Mucosa of rectum (tissue), 2 donors: ENCODE measurements around the gene CCDC87.
A peak's percentile ranks its signal among the peaks of the same experiment; 100 is the strongest.
"Not testable (repeated sequence)": the region's sequence is repeated elsewhere in the genome, so short reads cannot be mapped to it uniquely, and the experiment has no call there.

Experiments used
- H3K27ac ChIP-seq, 2 donors: one replicate each; pipeline ENCODE4 v1.7.0; 2013; ENCODE audit warnings: inconsistent platforms in 2 of 2, low read depth in 2 of 2, low read length in 2 of 2
- H3K27me3 ChIP-seq, 2 donors: one replicate each; pipeline ENCODE4 v1.7.0; 2013; ENCODE audit warnings: low read length in 2 of 2; ENCODE audit not compliant: control insufficient read depth in 2 of 2, insufficient read depth in 2 of 2
- H3K36me3 ChIP-seq, 2 donors: one replicate each; pipeline ENCODE4 v1.7.0; 2013; ENCODE audit warnings: low read length in 2 of 2; ENCODE audit not compliant: control insufficient read depth in 2 of 2, insufficient read depth in 2 of 2
- H3K4me1 ChIP-seq, 2 donors: one replicate each; pipeline ENCODE4 v1.7.0; 2013; ENCODE audit warnings: low read length in 2 of 2, mild to moderate bottlenecking in 1 of 2; ENCODE audit not compliant: control insufficient read depth in 2 of 2, insufficient read depth in 2 of 2
- H3K4me3 ChIP-seq, 2 donors: one replicate each; pipeline ENCODE4 v1.7.0; 2013; ENCODE audit warnings: low read length in 2 of 2
- H3K9ac ChIP-seq, 2 donors: one replicate each; pipeline ENCODE4 v1.7.0; 2013; ENCODE audit warnings: low read length in 2 of 2, low read depth in 1 of 2, mild to moderate bottlenecking in 1 of 2
- H3K9me3 ChIP-seq, 2 donors: one replicate each; pipeline ENCODE4 v1.7.0; 2013; ENCODE audit warnings: low read length in 2 of 2; ENCODE audit not compliant: control insufficient read depth in 2 of 2
- donor health status: healthy.
- donor health status: Normal muscosa, but diverticular disease.

CCDC87 gene

DNA sequence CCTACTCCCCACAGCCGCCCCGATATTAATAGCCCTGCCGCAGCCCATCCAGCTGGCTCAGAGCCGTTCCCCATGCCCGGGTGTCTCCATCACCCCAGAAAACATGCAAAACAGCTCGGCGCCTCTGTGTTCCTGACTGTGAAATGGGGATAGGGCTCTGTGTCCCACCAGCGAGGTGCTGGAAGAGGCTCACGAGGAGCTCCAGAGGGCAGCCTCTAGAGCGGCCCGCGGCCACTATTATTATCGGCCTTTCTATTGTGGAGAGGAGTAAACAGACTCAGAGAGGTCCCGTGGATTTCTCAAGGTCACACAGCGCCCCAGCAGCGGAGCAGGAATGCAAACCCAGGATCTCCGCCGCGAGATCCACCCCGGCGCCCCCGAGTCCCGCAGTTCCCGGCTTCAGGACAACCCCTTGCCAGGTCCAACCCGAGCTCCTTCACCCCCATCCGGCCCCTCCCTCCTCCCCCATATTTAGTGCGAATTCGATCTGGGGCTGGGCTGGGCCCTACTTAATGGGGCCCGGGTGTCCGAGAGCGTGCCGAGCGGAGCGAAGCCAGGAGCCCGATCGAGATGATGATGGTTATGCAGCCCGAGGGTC, 46.4 kb downstream of the CCDC87 start, which contains the start of gene ACTN3:
ACTN3 (plus strand) TSS at position 536 of the 598 bp plus-strand sequence; CDS start at position 571, 35 bp downstream.
- H3K4me1 ChIP-seq, result peaks cover 5 to 9% of the 10 kb centered on the region in 2 donors
- no peaks in the 10 kb centered on the region for H3K27me3 ChIP-seq
- H3K9me3 ChIP-seq, result no peaks in the 10 kb centered on the region
- H3K27ac ChIP-seq, result peak within 1 kb of the TSS; percentile 49 to 74
- peaks cover 0 to 10% of the 10 kb centered on the region in 2 donors for H3K36me3 ChIP-seq
- H3K4me3 ChIP-seq, result peak within 1 kb of the TSS; percentile 79 to 87
- H3K9ac ChIP-seq, result peak within 1 kb of the TSS; percentile 72 to 85

DNA sequence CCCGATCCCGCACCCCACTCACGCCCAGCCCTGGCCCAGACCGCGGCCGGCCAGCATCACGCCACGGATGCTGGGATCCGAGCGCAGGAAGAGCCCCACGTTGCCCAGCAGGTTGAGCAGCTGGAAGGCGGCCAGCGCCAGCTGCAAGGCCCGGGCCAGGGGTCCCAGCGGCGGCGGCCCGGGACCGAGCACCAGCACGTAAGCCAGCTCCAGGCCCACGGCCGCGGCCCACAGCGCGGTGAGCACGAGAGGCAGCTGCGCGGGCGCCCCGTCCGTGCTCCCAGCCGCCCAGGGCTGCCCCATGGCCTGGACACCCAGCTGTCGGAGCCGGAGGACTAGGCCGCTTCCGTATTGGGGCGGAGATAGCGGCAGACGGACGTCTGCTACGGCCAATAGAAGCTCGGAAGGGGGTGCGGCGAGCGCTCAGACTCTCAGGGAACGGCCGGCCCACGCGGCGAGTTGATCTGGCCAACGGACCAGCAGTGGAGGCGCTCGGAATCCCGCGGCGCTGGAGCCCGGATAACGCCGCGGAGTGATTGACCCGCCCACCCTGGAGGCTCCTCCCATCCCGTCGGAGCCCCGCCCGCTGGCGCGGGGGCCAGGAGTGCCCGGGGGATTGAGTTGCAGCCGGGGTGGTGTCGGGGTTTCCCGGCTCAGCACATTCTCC, 47.0 kb downstream of the CCDC87 start, which contains the start of gene ZDHHC24:
ZDHHC24 (minus strand) TSS at position 348 of the 667 bp plus-strand sequence; CDS start at position 303, 45 bp downstream.
- Histone ChIP-seq H3K36me3 (peaks cover under 1 to 12% of the 10 kb centered on the region in 2 donors), H3K4me1 (peaks cover 5 to 9% of the 10 kb centered on the region in 2 donors), H3K9ac (peak within 1 kb of the TSS; percentile 72 to 85), H3K27ac (peak within 1 kb of the TSS; percentile 49 to 74), H3K27me3 (no peaks in the 10 kb centered on the region), H3K9me3 (no peaks in the 10 kb centered on the region), H3K4me3 (peak within 1 kb of the TSS; percentile 79 to 87)

DNA sequence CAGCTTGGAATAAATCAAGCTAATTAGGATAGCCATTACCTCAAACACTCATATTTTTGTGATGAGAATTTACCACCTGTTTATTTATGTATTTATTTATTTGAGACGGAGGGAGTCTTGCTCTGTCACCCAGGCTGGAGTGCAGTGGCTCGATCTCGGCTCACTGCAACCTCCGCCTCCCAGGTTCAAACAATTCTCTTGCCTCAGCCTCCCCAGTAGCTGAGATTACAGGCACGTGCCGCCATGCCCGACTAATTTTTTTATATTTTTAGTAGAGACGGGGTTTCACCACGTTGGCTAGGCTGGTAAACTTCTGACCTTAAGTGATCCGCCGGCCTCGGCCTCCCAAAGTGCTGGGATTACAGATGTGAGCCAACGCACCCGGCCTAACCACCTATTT, 47.9 kb downstream of the CCDC87 start:
- not testable (repeated sequence) for H3K4me1 ChIP-seq, H3K9me3 ChIP-seq, H3K27me3 ChIP-seq, H3K27ac ChIP-seq
- peak overlapping the region; percentile 79 to 87 for H3K4me3 ChIP-seq
- peak overlapping the region; percentile 72 to 85 for H3K9ac ChIP-seq
- H3K36me3 ChIP-seq, result peaks cover 5 to 12% of the 10 kb centered on the region in 2 donors

DNA sequence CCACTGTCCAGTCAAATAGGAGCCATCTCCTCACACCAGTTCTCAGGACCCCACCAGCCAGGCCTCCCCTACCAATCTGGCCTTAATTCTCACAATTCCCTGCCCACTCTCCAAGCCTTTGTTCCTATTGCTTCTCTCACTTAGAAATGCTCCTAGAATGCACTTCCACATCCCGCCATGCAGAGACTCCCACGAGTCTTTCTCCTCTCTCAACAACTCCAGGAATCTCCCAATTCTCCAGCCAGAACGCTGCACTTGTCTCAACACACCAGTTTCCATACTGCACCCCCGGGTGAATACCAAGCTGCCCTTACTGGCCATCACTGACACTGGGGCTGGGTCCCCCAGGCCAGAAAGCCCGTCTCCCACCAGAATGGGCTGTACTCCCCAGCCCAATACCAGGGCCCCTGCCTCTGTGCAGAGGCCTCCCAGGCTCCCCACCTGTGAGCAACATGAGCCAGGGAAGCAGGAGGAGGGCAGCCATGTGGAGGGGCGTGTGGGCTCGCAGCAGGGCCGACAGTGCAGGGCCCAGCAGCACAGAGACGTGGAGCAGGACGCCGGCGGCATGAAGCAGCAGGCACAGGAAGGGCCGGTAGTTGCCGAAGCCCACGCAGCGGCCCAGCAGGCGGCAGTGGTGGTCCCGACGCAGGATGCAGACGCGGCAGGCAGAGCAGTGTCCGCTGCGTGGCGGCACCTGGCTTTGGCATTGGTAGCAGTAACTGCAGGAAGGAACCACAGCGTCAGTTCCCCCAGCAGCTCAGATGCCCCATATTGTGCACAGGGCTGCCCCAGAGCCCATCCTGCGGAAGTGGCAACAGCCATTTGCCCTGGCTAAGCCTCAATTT, 49.4 kb downstream of the CCDC87 start:
- Histone ChIP-seq H3K27me3 (no peaks in the 10 kb centered on the region), H3K9ac (no peak overlapping the region), H3K4me3 (no peak overlapping the region), H3K9me3 (no peaks in the 10 kb centered on the region), H3K27ac (peak overlapping the region in 1 of 2 donors; percentile 23), H3K36me3 (peaks cover 12 to 15% of the 10 kb centered on the region in 2 donors), H3K4me1 (peaks cover 5 to 9% of the 10 kb centered on the region in 2 donors)

DNA sequence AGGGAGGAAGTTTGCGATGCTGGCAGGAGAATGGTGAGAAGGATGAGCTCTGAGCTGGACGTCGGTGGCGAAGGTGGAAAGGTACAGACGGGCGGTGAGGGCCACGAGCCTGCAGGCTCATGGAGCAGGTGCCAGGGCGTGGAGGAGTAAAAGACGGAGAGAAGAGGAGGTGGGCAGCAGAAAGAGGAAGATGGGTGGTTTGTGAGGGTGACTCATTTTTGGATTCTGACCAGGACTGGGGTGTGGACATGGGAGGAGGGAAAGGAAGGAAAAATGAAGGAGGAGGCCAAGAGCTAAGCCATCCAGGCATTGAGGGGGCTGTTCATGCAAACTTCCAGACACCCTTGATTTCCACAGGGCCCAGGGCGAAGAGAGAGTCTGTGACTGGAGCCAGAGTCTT, 50.5 kb downstream of the CCDC87 start:
- Histone ChIP-seq H3K4me1 (peaks cover 5 to 9% of the 10 kb centered on the region in 2 donors), H3K9ac (no peak overlapping the region), H3K36me3 (peaks cover 12 to 15% of the 10 kb centered on the region in 2 donors), H3K9me3 (no peaks in the 10 kb centered on the region), H3K4me3 (no peak overlapping the region), H3K27me3 (no peaks in the 10 kb centered on the region), H3K27ac (no peak overlapping the region)

DNA sequence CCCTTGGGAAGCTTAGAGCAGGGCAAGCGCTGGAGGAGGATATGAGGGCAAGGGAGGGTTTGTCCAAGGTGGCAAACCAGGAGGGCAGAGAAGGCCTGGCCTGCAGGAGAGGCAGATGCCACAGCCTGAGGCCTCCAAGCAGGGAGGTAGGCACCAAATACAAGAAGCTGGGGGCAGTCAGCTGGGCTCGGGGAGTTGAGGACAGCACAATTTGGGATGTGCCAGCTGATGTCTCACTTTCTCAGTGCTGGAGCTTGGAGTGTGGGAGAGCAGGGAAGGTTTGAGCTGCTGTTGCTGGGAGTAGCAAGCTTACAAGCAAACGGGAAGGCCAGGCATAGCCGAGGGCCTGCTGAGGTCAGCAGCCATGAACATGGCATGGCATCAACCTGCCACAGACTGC, 51.0 kb downstream of the CCDC87 start:
- Histone ChIP-seq H3K36me3 (peaks cover 12 to 15% of the 10 kb centered on the region in 2 donors), H3K9me3 (no peaks in the 10 kb centered on the region), H3K4me1 (peaks cover 5 to 9% of the 10 kb centered on the region in 2 donors), H3K27me3 (no peaks in the 10 kb centered on the region), H3K4me3 (no peak overlapping the region), H3K27ac (no peak overlapping the region), H3K9ac (no peak overlapping the region)

DNA sequence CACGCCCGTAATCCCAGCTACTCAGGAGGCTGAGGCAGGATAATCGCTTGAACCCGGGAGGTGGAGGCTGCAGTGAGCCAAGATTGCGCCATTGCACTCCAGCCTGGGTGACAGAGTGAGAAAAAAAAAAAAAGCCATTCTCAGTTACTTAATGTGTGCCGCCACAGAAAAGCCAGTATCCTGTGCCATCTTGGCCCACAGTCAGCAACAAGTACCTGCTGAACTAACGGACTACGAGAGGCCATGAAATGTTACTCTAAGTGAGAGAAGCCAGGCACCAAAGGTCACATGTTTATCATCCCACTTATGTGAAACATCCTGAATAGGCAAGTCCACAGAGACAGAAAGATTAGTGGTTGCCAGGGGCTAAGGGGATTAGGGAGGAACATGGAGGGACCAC, 52.3 kb downstream of the CCDC87 start:
- not testable (repeated sequence) for H3K27ac ChIP-seq, H3K9ac ChIP-seq, H3K9me3 ChIP-seq, H3K4me1 ChIP-seq, H3K4me3 ChIP-seq, H3K27me3 ChIP-seq
- H3K36me3 ChIP-seq, result peaks cover 12 to 15% of the 10 kb centered on the region in 2 donors
